Measurements from ENCODE around the gene LRP8. TPM values are rescaled to one million over a fixed set of nuclear protein-coding genes. Genes with fewer than 3 reads are reported as not detected.

The LRP8 gene
- total and polyA plus RNA-seq, 8 donors: 6.8 to 36.6 (median 9.3) TPM

DNA sequence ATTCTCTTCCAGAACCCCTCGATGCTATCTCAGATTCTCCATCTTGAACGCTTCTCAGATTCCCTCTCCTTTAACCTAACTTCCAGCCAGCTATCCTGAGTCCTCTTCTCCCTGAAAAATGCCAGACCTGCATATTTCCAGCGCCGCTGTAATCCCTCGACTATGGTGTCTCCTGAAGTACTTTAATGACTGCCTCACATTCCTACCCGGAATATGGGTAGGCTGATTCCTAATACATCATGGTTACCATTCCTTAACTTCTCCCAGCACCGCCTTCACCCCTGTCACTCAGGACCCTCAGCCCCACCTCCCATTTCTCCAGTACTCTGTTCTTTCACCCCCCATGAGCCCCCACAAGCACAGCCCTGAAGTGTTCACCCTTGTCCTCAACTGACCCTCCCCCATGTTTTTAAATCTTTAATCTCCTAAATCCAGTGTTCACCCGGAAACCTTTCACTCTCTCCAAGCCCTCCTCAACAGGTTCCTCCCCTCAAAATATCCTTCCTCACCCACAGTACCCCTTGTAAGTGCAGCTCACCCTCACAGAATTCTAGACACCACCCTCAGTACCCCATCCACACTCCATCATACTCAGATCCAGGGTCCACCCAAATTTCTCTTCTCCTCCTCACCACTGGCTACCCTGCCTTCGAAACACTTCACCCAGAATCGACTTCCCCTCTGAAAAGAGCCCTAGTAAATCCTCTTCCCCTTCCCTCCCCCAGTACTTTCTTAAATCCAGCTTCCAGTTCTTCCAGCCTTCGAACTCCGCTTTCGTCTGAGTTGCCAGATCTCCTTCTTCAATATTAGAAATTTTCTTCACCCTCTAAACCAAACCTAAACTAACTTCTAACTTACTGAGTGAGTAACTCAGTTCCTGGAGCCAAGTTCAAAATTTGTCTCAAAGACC, 130.3 kb downstream of the LRP8 start:
- no peak for TF ChIP-seq CTCF (IDR thresholded peaks at IDR 0.05)
- intact Hi-C loops (cut with DNase I): no loop called here

DNA sequence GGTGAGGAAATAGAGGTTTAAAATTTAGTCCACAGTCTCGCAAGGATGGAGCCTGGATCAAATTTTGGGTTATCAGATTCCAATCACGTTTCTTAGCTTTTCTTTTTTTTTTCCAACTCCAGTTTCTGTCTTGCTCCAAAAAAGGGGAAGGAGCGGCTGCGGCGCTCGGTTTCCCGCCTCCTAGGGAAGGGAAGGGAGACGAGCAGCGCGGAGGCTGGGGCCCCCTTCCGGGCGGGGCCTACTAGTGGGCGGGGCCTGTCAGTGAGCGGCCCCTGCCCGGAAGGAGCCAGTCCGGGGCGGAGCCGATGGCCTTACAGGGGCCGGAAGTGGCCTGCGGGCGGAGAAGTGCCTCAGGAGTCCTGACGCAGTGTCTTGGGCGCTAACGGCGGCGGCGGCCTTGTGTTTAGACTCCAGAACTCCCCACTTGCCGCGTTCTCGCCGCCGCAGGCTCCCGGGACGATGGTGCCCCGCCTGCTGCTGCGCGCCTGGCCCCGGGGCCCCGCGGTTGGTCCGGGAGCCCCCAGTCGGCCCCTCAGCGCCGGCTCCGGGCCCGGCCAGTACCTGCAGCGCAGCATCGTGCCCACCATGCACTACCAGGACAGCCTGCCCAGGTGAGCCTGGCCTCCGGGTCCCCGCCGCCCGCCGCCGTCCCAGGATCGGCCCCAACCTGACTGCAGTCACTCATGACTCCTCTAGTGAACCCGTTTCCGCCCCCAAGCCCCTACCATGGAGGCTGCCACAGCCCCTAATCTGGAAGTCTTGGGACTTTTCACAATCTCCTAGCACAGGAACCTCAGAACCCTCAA, 131.2 kb downstream of the LRP8 start, which contains the start of gene CPT2:
TSS of gene CPT2 (plus strand) at position 340 of the 806 bp plus-strand sequence. CDS start at position 460, 120 bp downstream.
- TF ChIP-seq CTCF (IDR thresholded peaks at IDR 0.05): peak in 1 of 2 donors; percentile 37
- H3K4me3 ChIP-seq: peak within 1 kb of the TSS; percentile 84 to 96
- H3K9me3 ChIP-seq: no peaks in the 10 kb centered on the region
- H3K27ac ChIP-seq: peak within 1 kb of the TSS; percentile 96 to 98
- peaks cover 0 to 12% of the 10 kb centered on the region in 2 donors for H3K36me3 ChIP-seq
- intact Hi-C loops (cut with DNase I): no loop called here
- peaks cover 5 to 28% of the 10 kb centered on the region in 2 donors for H3K4me1 ChIP-seq
- ATAC-seq: peak; percentile 100
- no peaks in the 10 kb centered on the region for H3K27me3 ChIP-seq
- DNase-seq: peak; percentile 89 to 100 (median 96)

More for the DNA sequence above, 130.3 kb downstream of the LRP8 start:
- DNase-seq (no peak), ATAC-seq (peak; percentile 15)
- Histone ChIP-seq H3K27ac (peak overlapping the region; percentile 96 to 98), H3K4me1 (peaks cover 5 to 28% of the 10 kb centered on the region in 2 donors), H3K36me3 (peaks cover 0 to 19% of the 10 kb centered on the region in 2 donors), H3K9me3 (no peaks in the 10 kb centered on the region), H3K4me3 (peak overlapping the region; percentile 84 to 96), H3K27me3 (no peaks in the 10 kb centered on the region)

DNA sequence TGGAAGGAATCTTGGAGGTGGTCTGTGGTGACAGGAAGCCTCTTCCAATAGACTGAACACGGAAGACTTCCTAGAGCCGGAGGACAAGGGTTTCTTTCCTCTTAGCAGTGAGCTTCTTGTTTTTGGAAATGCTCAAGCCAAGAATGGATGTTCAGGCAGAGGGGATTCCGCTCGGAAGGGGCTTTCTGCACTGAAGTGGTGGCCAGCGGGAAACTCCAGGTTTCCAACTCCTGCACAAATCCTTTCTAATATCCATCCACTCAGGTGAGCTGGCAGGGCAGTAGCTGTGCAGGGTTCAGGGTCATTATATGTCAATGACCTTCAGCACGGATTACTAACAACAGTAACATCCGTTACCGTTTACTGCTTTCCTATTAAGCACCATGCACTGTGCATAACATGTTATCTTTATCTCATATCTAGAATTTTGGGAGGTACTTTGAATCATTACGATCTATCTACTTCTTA, 131.8 kb downstream of the LRP8 start:
- H3K4me3 ChIP-seq: peak overlapping the region; percentile 84 to 96
- H3K27ac ChIP-seq: peak overlapping the region; percentile 96 to 98
- ATAC-seq (peak; percentile 38), DNase-seq (no peak)
- peaks cover 0 to 6% of the 10 kb centered on the region in 2 donors for H3K36me3 ChIP-seq
- peaks cover 5 to 28% of the 10 kb centered on the region in 2 donors for H3K4me1 ChIP-seq
- H3K9me3 ChIP-seq: no peaks in the 10 kb centered on the region
- intact Hi-C loops (cut with DNase I): no loop called here
- no peak for TF ChIP-seq CTCF (IDR thresholded peaks at IDR 0.05)
- no peaks in the 10 kb centered on the region for H3K27me3 ChIP-seq

DNA sequence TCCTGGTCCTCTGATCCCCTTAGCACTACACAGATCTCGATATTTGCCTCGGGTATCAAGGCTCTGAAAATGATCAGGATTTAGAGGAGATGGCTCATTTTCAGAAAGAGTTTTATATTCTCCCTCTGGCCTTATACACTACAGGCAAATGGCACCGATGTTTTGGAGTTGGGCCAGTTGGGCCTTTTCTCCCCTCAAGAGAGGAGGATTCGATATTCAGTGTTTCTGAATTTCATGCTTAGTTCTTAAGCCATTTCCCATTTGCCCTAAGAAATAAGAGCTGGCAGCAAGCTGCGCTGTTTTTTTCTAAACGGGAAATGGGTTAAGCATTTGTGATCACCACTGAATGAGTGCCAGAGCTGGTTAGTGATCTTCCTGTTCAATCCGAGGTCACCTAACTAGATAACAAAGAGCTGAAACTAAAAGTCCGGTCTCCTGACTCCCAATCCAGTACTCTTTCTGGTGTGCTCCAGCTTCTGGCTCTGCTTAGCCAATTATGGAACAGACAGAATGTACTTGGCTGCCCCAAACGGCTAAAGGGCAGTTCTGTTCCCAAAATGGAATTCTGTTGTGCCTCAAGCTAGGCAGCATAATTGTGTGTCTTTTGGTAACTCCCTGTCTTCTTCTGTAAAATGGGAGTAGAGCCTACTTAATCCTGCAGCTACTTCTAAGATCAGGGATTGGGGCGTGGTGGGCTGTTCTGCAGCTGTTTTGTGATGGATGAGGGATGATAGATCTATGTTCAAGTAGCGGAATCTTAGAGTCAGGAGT, 132.4 kb downstream of the LRP8 start:
- no peak for TF ChIP-seq CTCF (IDR thresholded peaks at IDR 0.05)
- Histone ChIP-seq H3K4me1 (peaks cover 5 to 28% of the 10 kb centered on the region in 2 donors), H3K27me3 (no peaks in the 10 kb centered on the region), H3K27ac (peak overlapping the region; percentile 96 to 98), H3K36me3 (no peaks in the 10 kb centered on the region), H3K4me3 (no peak overlapping the region), H3K9me3 (no peaks in the 10 kb centered on the region)
- DNase-seq (no peak), ATAC-seq (no peak)
- intact Hi-C loops (cut with DNase I): no loop called here

Other genes starting within 250 kb of the LRP8 start
- gene SLC1A7, start 185.4 kb downstream of the LRP8 start, total RNA-seq: 1 to 10 TPM in 1 of 2 donors, under 1 TPM in 1; 0.44 to 1.2 TPM
- under 1 TPM; 0.38 to 0.66 (median 0.56) TPM for gene SLC1A7, start 185.4 kb downstream of the LRP8 start, polyA plus RNA-seq (ENCODE audit: insufficient read length in 6 of 6)
- gene CPT2, start 131.2 kb downstream of the LRP8 start, total RNA-seq: 10 to 100 TPM; 19.1 to 31.4 TPM
- 10 to 100 TPM; 16.0 to 19.3 (median 18.2) TPM for gene CPT2, start 131.2 kb downstream of the LRP8 start, polyA plus RNA-seq (ENCODE audit: insufficient read length in 6 of 6)
- 10 to 100 TPM; 50.5 to 55.4 TPM for gene CZIB, start 107.4 kb downstream of the LRP8 start, total RNA-seq
- 100 to 1,000 TPM in 2 of 6 donors, 10 to 100 TPM in 4; 91.0 to 103 (median 96.1) TPM for gene CZIB, start 107.4 kb downstream of the LRP8 start, polyA plus RNA-seq (ENCODE audit: insufficient read length in 6 of 6)
- gene MAGOH, start 89.6 kb downstream of the LRP8 start, total RNA-seq: 10 to 100 TPM; 31.8 to 33.9 TPM
- 10 to 100 TPM; 71.9 to 88.3 (median 80.5) TPM for gene MAGOH, start 89.6 kb downstream of the LRP8 start, polyA plus RNA-seq (ENCODE audit: insufficient read length in 6 of 6)
- gene DMRTB1, start 131.3 kb upstream of the LRP8 start, total RNA-seq: not detected
- gene DMRTB1, start 131.3 kb upstream of the LRP8 start, polyA plus RNA-seq (ENCODE audit: insufficient read length in 6 of 6): not detected